Endothelial cell of umbilical vein (primary cell): Measurements from ENCODE around the gene MTMR4. TPM values are rescaled to one million over a fixed set of nuclear protein-coding genes. Genes with fewer than 3 reads are reported as not detected.
"Not testable (repeated sequence)": the region's sequence is repeated elsewhere in the genome, so short reads cannot be mapped to it uniquely, and the experiment has no call there.

Experiments used
- BruUV-seq: library from RNA; stranded (reverse); fragments of 400-500 nt; replicated peaks from 2 replicates; lab custom pipeline; 2021; lab: Mats Ljungman, UMichigan
- CTCF ChIA-PET: fragments of 300-600, 350-600 bp; sonication (Branson Sonifier 250); formaldehyde crosslinking; loops from one replicate; lab custom pipeline; 2021; ENCODE audit warnings: antibody characterized with exemption, inconsistent platforms; lab: Charles Lee
- POLR2A ChIA-PET: fragments of 300-600, 350-600 bp; sonication (Branson Sonifier 250); formaldehyde crosslinking; loops from one replicate; lab custom pipeline; 2021; ENCODE audit warnings: antibody characterized with exemption, inconsistent platforms; lab: Charles Lee
- DNase-seq: peaks from one replicate; pipeline ENCODE4 v3.0.0-alpha.2; 2011; ENCODE audit warnings: low read depth, low spot score
- FAIRE-seq: peaks from 2 replicates; lab custom pipeline; 2011; peaks lifted over from hg19 to GRCh38; lab: Jason Lieb, UNC
- H2AFZ ChIP-seq: 2 replicates; pipeline ENCODE4 v1.6.0; 2012; ENCODE audit warnings: low read depth, low read length, control low read depth, inconsistent platforms
- H3K27ac ChIP-seq: 2 replicates; pipeline ENCODE4 v1.5.1; 2011; ENCODE audit warnings: low read depth, mild to moderate bottlenecking, control low read depth, low read length, moderate library complexity; ENCODE audit not compliant: insufficient read depth
- H3K27me3 ChIP-seq, 2 experiments: 2 replicates each; pipeline versions ENCODE4 v1.6.0 to v1.6.1; 2011; ENCODE audit warnings: low read length in 2 of 2, mixed read lengths in 1 of 2; ENCODE audit not compliant: control insufficient read depth in 2 of 2, insufficient read depth in 2 of 2
- H3K36me3 ChIP-seq, 2 experiments: 2 replicates in 1 of 2; 3 replicates in 1 of 2; pipeline ENCODE4 v1.5.1; 2011; ENCODE audit warnings: low read length in 2 of 2, mild to moderate bottlenecking in 1 of 2, moderate library complexity in 1 of 2; ENCODE audit not compliant: control insufficient read depth in 2 of 2, insufficient read depth in 2 of 2; ENCODE audit errors: extremely low read depth in 1 of 2
- H3K4me1 ChIP-seq: 3 replicates; pipeline ENCODE4 v1.5.1; 2011; ENCODE audit warnings: mild to moderate bottlenecking, low read length; ENCODE audit not compliant: control insufficient read depth, insufficient read depth; ENCODE audit errors: extremely low read depth
- H3K4me2 ChIP-seq: 2 replicates; pipeline ENCODE4 v1.6.1; 2011; ENCODE audit warnings: low read length, control low read depth, mixed read lengths; ENCODE audit not compliant: insufficient read depth
- H3K4me3 ChIP-seq, 3 experiments: fragments of 200-600 bp in 1 of 3; sonication (generic), shearing (Covaris generic) in 1 of 3; replicated peaks in 1 of 3; 2 replicates each; pipeline ENCODE4 v1.5.1; 2011 to 2016; ENCODE audit warnings: control low read depth in 3 of 3, low read length in 3 of 3, mild to moderate bottlenecking in 2 of 3, inconsistent platforms in 1 of 3, low read depth in 1 of 3, moderate library complexity in 1 of 3; ENCODE audit not compliant: insufficient read depth in 1 of 3
- H3K79me2 ChIP-seq: 2 replicates; pipeline ENCODE4 v1.6.0; 2012; ENCODE audit warnings: low read length, inconsistent platforms; ENCODE audit not compliant: control insufficient read depth, insufficient read depth
- H3K9ac ChIP-seq: replicated peaks from 2 replicates; pipeline ENCODE3; 2011; ENCODE audit warnings: low read length, control low read depth; ENCODE audit not compliant: insufficient read depth; ENCODE audit errors: extremely low read depth
- H3K9me1 ChIP-seq: replicated peaks from 3 replicates; pipeline ENCODE4 v1.6.0; 2011; ENCODE audit warnings: mild to moderate bottlenecking, low read length; ENCODE audit not compliant: control insufficient read depth, insufficient read depth; ENCODE audit errors: extremely low read depth
- H3K9me3 ChIP-seq: replicated peaks from 2 replicates; pipeline ENCODE4 v1.5.1; 2012; ENCODE audit warnings: low read length, inconsistent platforms; ENCODE audit not compliant: control insufficient read depth, insufficient read depth
- H4K20me1 ChIP-seq: replicated peaks from 2 replicates; pipeline ENCODE3; 2011; ENCODE audit warnings: mild to moderate bottlenecking, low read length; ENCODE audit not compliant: control insufficient read depth, insufficient read depth; ENCODE audit errors: extremely low read depth
- CTCF ChIP-seq, 2 donors: IDR thresholded peaks; 1 replicate in 1 of 2; 2 replicates in 1 of 2; pipeline ENCODE4 v1.5.1; 2011; ENCODE audit warnings: low read length in 2 of 2, mild to moderate bottlenecking in 2 of 2, moderate library complexity in 2 of 2, control low read depth in 1 of 2, inconsistent platforms in 1 of 2, low read depth in 1 of 2; ENCODE audit not compliant: insufficient read depth in 1 of 2; ENCODE audit errors: extremely low read depth in 1 of 2
- EZH2 ChIP-seq: IDR thresholded peaks from 2 replicates; pipeline ENCODE4 v1.6.1; 2012; ENCODE audit warnings: borderline replicate concordance, low read depth, mild to moderate bottlenecking, moderate library complexity, low read length, inconsistent platforms; ENCODE audit not compliant: severe bottlenecking
- FOS ChIP-seq: IDR thresholded peaks from 2 replicates; pipeline ENCODE4 v1.6.1; 2011; ENCODE audit warnings: mild to moderate bottlenecking, low read length, moderate library complexity, borderline replicate concordance; ENCODE audit not compliant: insufficient read depth
- GATA2 ChIP-seq: IDR thresholded peaks from 2 replicates; pipeline ENCODE4 v1.7.0; 2011; ENCODE audit warnings: low read depth, mild to moderate bottlenecking, moderate library complexity, mixed read lengths, low read length; ENCODE audit not compliant: insufficient read length, insufficient read depth
- JUN ChIP-seq: IDR thresholded peaks from 2 replicates; pipeline ENCODE4 v1.6.1; 2011; ENCODE audit warnings: borderline replicate concordance, low read depth; ENCODE audit not compliant: insufficient read length, insufficient read depth
- MYC ChIP-seq: IDR thresholded peaks from one replicate; pipeline ENCODE4 v1.6.1; 2011; ENCODE audit warnings: mild to moderate bottlenecking, low read depth, low read length
- POLR2A ChIP-seq: IDR thresholded peaks from 2 replicates; pipeline ENCODE4 v1.6.1; 2012; ENCODE audit warnings: low read depth, mild to moderate bottlenecking, control low read depth, low read length
- POLR2AphosphoS5 ChIP-seq: IDR thresholded peaks from 2 replicates; pipeline ENCODE4 v1.6.1; 2012; ENCODE audit warnings: low read depth, mild to moderate bottlenecking, control low read depth, low read length, moderate library complexity; ENCODE audit not compliant: insufficient read depth
- dilution Hi-C: fragments of 300-500 bp; cut with MboI; formaldehyde crosslinking; loops from one replicate; pipeline ENCODE4 v1.15.0; 2019; ENCODE audit warnings: low sequenced_read_pairs; ENCODE audit not compliant: extremely low pct_ligation_motif_present
- intact Hi-C: fragments of 100-400 bp; cut with micrococcal nuclease; formaldehyde crosslinking; loops from one replicate; pipeline ENCODE4 v1.10.0; 2022
- polyA plus RNA-seq, 4 experiments: library from polyadenylated mRNA; depleted of rRNA in 3 of 4; stranded (reverse) in 3 of 4; unstranded in 1 of 4; fragments of >200 nt; gene quantifications; 2 replicates each; pipeline versions ENCODE4 v1.2.1 to v1.2.3, GENCODE V29; 2011 to 2012; ENCODE audit warnings: missing spikeins in 1 of 4
- total RNA-seq: library from RNA; stranded (reverse); gene quantifications from 2 replicates; pipeline ENCODE4 v1.2.3, GENCODE V29; 2021
- TF ChIP-seq, protein P1 (sequence below): IDR thresholded peaks from 2 replicates; pipeline ENCODE4 v1.6.1; 2011; ENCODE audit not compliant: insufficient read depth, insufficient read length

The MTMR4 gene
- total and polyA plus RNA-seq, 2 donors (not counting 3 experiments of a cell fraction or from before 2014, with no cell fraction given): 25.1 to 41.0 TPM

GRCh38 chr17:58503866-58504265 lies 10.6 kb downstream of the MTMR4 start:
- CTCF ChIA-PET: no interaction called here
- Histone ChIP-seq H3K4me1 (no peaks in the 10 kb centered on the region), H3K9ac (no peak overlapping the region), H3K9me3 (no peaks in the 10 kb centered on the region), H3K4me2 (no peak overlapping the region), H4K20me1 (no peaks in the 10 kb centered on the region), H3K27ac (no peak overlapping the region), H3K36me3 (peaks cover 10 to 43% of the 10 kb centered on the region in 2 experiments), H3K79me2 (no peaks in the 10 kb centered on the region), H3K4me3 (no peak overlapping the region), H3K27me3 (no peaks in the 10 kb centered on the region), H3K9me1 (no peaks in the 10 kb centered on the region), H2AFZ (no peak overlapping the region)
- TF ChIP-seq POLR2AphosphoS5: no peak
- no peak for TF ChIP-seq EZH2
- no peak for TF ChIP-seq POLR2A
- no peak for TF ChIP-seq FOS
- TF ChIP-seq, protein P1, sequence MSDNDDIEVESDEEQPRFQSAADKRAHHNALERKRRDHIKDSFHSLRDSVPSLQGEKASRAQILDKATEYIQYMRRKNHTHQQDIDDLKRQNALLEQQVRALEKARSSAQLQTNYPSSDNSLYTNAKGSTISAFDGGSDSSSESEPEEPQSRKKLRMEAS: no peak
- TF ChIP-seq GATA2: no peak
- no peak for TF ChIP-seq CTCF (IDR thresholded peaks at IDR 0.05; ENCODE audit: extremely low read depth in 1 of 2, insufficient read depth in 1 of 2, low read depth in 1 of 2, low read length in 2 of 2)
- no peak for TF ChIP-seq MYC
- TF ChIP-seq JUN: no peak
- dilution Hi-C loops (no loop called here), intact Hi-C loops (no loop called here)
- DNase-seq (no peak), FAIRE-seq (no peak)
- no TSS peak for BruUV-seq
- POLR2A ChIA-PET: interaction anchor here (0.6 kb wide), 1 partner anchor 1636 kb away, joined by 4 read pairs; no protein-coding TSS in a partner anchor

DNA sequence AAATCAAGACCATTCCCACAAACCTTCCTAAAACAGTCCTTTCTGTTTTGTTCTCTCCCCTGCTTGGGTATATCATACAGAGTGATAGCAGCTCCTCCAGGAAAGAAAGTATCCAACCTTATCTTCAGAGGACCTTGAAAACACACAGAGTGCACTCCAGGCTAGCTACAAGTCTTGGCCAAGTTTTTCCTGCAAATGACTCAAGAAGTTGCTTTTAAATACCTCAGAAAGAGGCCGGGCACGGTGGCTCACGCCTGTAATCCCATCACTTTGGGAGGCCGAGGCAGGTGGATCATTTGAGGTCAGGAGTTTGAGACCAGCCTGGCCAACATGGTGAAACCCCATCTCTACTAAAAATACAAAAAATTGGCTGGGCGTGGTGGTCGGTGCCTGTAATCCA lies 11.3 kb downstream of the MTMR4 start:
- H3K4me1 ChIP-seq, DNase-seq, H3K9ac ChIP-seq, POLR2A ChIA-PET, H3K27me3 ChIP-seq, H3K4me3 ChIP-seq, H3K79me2 ChIP-seq, dilution Hi-C loops, H2AFZ ChIP-seq, H3K9me1 ChIP-seq, H4K20me1 ChIP-seq, H3K9me3 ChIP-seq, H3K4me2 ChIP-seq, FAIRE-seq, intact Hi-C loops, CTCF ChIA-PET, BruUV-seq, H3K27ac ChIP-seq: not testable (repeated sequence)
- peaks cover 10 to 36% of the 10 kb centered on the region in 2 experiments for H3K36me3 ChIP-seq
